DOHH2 (cell line): ENCODE measurements around the gene AMZ1.
"Not testable (repeated sequence)": the region's sequence is repeated elsewhere in the genome, so short reads cannot be mapped to it uniquely, and the experiment has no call there.

ENCODE experiments used
- H3F3A ChIP-seq: fragments of 200-600 bp; sonication (generic), shearing (Covaris generic); 2 replicates; pipeline ENCODE4 v1.6.0; 2016; ENCODE audit warnings: antibody characterized with exemption, mild to moderate bottlenecking; ENCODE audit not compliant: control insufficient read depth, insufficient read depth
- H3K27ac ChIP-seq: fragments of 200-600 bp; sonication (generic); 2 replicates; pipeline ENCODE4 v1.5.1; 2014; ENCODE audit warnings: low read depth, mild to moderate bottlenecking, low read length, moderate library complexity
- H3K27me3 ChIP-seq: fragments of 200-600 bp; sonication (generic); 2 replicates; pipeline ENCODE4 v1.6.1; 2014; ENCODE audit warnings: mild to moderate bottlenecking, low read length, mixed read lengths; ENCODE audit not compliant: control insufficient read depth
- H3K36me3 ChIP-seq: fragments of 200-600 bp; sonication (generic); 2 replicates; pipeline ENCODE4 v1.6.1; 2014; ENCODE audit warnings: mild to moderate bottlenecking, low read length, moderate library complexity, mixed read lengths; ENCODE audit not compliant: control insufficient read depth
- H3K4me1 ChIP-seq: fragments of 200-600 bp; sonication (generic); 2 replicates; pipeline ENCODE4 v1.6.1; 2014; ENCODE audit warnings: mild to moderate bottlenecking, low read length, mixed read lengths; ENCODE audit not compliant: control insufficient read depth
- H3K4me2 ChIP-seq: fragments of 200-600 bp; sonication (generic); 2 replicates; pipeline ENCODE4 v1.6.0; 2014; ENCODE audit warnings: mild to moderate bottlenecking, low read length, moderate library complexity
- H3K4me3 ChIP-seq: fragments of 200-600 bp; sonication (generic); 2 replicates; pipeline ENCODE4 v1.5.1; 2014; ENCODE audit warnings: mild to moderate bottlenecking, low read length, mixed read lengths
- H3K79me2 ChIP-seq: fragments of 200-600 bp; sonication (generic); 2 replicates; pipeline ENCODE4 v1.6.1; 2014; ENCODE audit warnings: mild to moderate bottlenecking, low read length, mixed read lengths; ENCODE audit not compliant: control insufficient read depth
- H3K9me2 ChIP-seq: fragments of 200-600 bp; sonication (generic); replicated peaks from 2 replicates; pipeline ENCODE4 v1.6.1; 2014; ENCODE audit warnings: mild to moderate bottlenecking, low read length, mixed read lengths; ENCODE audit not compliant: control insufficient read depth
- H3K9me3 ChIP-seq: fragments of 200-600 bp; sonication (generic); 2 replicates; pipeline ENCODE4 v1.6.1; 2014; ENCODE audit warnings: antibody characterized with exemption, low read length, mixed read lengths; ENCODE audit not compliant: control insufficient read depth, insufficient read depth
- H4K20me1 ChIP-seq: fragments of 200-600 bp; sonication (generic); 2 replicates; pipeline ENCODE4 v1.6.0; 2014; ENCODE audit warnings: low read depth, mild to moderate bottlenecking, antibody characterized with exemption, low read length, moderate library complexity; ENCODE audit not compliant: control insufficient read depth, insufficient read depth
- EZH2phosphoT487 ChIP-seq: fragments of 200-600 bp; sonication (generic); IDR thresholded peaks from 2 replicates; pipeline ENCODE4 v1.6.1; 2017; ENCODE audit warnings: borderline replicate concordance, mild to moderate bottlenecking, antibody characterized with exemption, low read length, moderate library complexity, mixed read lengths
- TF ChIP-seq, protein P1 (sequence below): fragments of 200-600 bp; sonication (generic); IDR thresholded peaks from one replicate; pipeline ENCODE4 v1.5.1; 2014; ENCODE audit warnings: antibody characterized with exemption, mild to moderate bottlenecking, low read depth, low read length; ENCODE audit not compliant: poor library complexity, severe bottlenecking

Gene AMZ1

GRCh38 chr7:2675256-2675764 is 12.7 kb upstream of the AMZ1 start:
- H3K27me3 ChIP-seq: peaks cover 12% of the 10 kb centered on the region
- no peaks in the 10 kb centered on the region for H3K36me3 ChIP-seq
- no peaks in the 10 kb centered on the region for H3F3A ChIP-seq
- H3K9me3 ChIP-seq: no peaks in the 10 kb centered on the region
- no peaks in the 10 kb centered on the region for H4K20me1 ChIP-seq
- H3K9me2 ChIP-seq: no peaks in the 10 kb centered on the region
- H3K4me2 ChIP-seq: no peak overlapping the region
- no peaks in the 10 kb centered on the region for H3K79me2 ChIP-seq
- no peak for TF ChIP-seq EZH2phosphoT487
- TF ChIP-seq, protein P1, sequence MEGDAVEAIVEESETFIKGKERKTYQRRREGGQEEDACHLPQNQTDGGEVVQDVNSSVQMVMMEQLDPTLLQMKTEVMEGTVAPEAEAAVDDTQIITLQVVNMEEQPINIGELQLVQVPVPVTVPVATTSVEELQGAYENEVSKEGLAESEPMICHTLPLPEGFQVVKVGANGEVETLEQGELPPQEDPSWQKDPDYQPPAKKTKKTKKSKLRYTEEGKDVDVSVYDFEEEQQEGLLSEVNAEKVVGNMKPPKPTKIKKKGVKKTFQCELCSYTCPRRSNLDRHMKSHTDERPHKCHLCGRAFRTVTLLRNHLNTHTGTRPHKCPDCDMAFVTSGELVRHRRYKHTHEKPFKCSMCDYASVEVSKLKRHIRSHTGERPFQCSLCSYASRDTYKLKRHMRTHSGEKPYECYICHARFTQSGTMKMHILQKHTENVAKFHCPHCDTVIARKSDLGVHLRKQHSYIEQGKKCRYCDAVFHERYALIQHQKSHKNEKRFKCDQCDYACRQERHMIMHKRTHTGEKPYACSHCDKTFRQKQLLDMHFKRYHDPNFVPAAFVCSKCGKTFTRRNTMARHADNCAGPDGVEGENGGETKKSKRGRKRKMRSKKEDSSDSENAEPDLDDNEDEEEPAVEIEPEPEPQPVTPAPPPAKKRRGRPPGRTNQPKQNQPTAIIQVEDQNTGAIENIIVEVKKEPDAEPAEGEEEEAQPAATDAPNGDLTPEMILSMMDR: no peak
- no peak overlapping the region for H3K4me3 ChIP-seq
- H3K27ac ChIP-seq: no peak overlapping the region
- no peaks in the 10 kb centered on the region for H3K4me1 ChIP-seq

GRCh38 chr7:2676576-2676975 is 11.4 kb upstream of the AMZ1 start:
- H3K9me3 ChIP-seq: not testable (repeated sequence)

GRCh38 chr7:2678454-2678853 is 9.5 kb upstream of the AMZ1 start:
- not testable (repeated sequence) for H3K27ac ChIP-seq, H3K4me3 ChIP-seq, H3K36me3 ChIP-seq, H3K4me2 ChIP-seq, H3K9me2 ChIP-seq, H3K9me3 ChIP-seq, H3F3A ChIP-seq, H3K79me2 ChIP-seq, H4K20me1 ChIP-seq, H3K4me1 ChIP-seq
- H3K27me3 ChIP-seq: peaks cover 23% of the 10 kb centered on the region

More at GRCh38 chr7:2676576-2676975, 11.4 kb upstream of the AMZ1 start:
- peaks cover 10% of the 10 kb centered on the region for H3K27me3 ChIP-seq
- H3K9me2 ChIP-seq, H4K20me1 ChIP-seq, H3K27ac ChIP-seq, H3K79me2 ChIP-seq, H3K4me2 ChIP-seq, H3K36me3 ChIP-seq, H3K4me3 ChIP-seq, H3F3A ChIP-seq, H3K4me1 ChIP-seq: not testable (repeated sequence)

DNA sequence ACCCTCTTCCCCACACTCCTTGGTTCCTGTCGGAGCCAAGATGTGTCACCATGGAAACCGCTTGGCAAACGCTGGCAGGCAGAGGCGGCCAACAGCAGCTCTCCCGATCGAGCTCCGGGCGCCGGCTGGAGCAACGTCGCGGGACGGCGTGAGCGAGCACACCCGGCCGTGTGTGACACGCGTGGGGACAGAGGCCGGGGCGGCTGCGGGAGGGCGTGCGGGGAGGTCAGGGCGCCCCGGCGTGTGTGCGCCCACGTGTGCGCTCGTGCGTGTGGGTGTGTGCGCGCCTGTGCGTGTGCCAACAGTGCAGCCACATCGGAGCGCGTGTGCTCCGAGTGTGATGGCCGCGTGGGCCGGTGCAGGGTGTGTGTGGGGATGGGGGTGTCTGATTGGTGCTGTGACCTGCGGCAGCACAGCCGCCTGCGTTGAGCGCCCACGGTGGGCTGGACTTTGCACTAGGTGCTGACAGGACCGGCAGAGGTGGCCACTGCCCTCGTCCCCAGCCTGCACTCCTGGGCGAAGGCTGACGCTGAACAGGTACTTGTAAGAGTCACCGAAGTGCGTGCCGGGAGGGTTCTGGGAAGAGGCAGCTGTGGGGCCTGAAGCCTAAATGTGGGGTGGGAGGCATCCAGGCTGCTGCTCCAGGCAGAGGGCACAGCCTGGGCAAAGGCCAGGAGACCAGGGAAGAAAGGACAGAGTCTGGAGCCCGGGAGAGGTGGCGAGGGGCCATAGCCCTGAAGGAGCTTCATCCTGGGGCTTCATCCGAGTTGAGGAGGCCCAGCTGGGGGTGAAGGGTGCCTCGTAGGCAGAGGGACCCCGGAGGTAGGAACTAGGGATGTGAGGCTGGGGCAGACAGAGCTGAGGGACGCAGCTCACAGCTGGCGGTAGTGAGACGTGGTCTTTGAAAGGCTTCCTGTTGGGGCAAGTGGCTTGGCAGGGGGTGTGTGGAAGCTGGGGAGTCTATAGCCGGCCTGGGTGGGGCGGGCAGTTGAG is 8.6 kb upstream of the AMZ1 start:
- H3K36me3 ChIP-seq, H3K4me2 ChIP-seq, H3K4me1 ChIP-seq, H3K4me3 ChIP-seq, H3K79me2 ChIP-seq, H3F3A ChIP-seq, H3K9me2 ChIP-seq, H3K27ac ChIP-seq, H3K9me3 ChIP-seq, H4K20me1 ChIP-seq: not testable (repeated sequence)
- peaks cover 20% of the 10 kb centered on the region for H3K27me3 ChIP-seq

GRCh38 chr7:2680256-2680655 is 7.7 kb upstream of the AMZ1 start:
- H3K9me3 ChIP-seq: no peaks in the 10 kb centered on the region
- no peak overlapping the region for H3K27ac ChIP-seq
- no peak overlapping the region for H3K4me2 ChIP-seq
- no peaks in the 10 kb centered on the region for H3K9me2 ChIP-seq
- H3K4me3 ChIP-seq: no peak overlapping the region
- no peaks in the 10 kb centered on the region for H3K79me2 ChIP-seq
- H3F3A ChIP-seq: no peaks in the 10 kb centered on the region
- no peaks in the 10 kb centered on the region for H3K36me3 ChIP-seq
- no peak for TF ChIP-seq EZH2phosphoT487
- TF ChIP-seq, protein P1: no peak
- no peaks in the 10 kb centered on the region for H3K4me1 ChIP-seq
- H3K27me3 ChIP-seq: peaks cover 20% of the 10 kb centered on the region
- no peaks in the 10 kb centered on the region for H4K20me1 ChIP-seq
